GM21367 (cell line): ENCODE data around the gene IL17REL.
"Not testable (repeated sequence)": the region's sequence is repeated elsewhere in the genome, so short reads cannot be mapped to it uniquely, and the experiment has no call there.

Experiments
- ATAC-seq: cut with Tn5 transposase; IDR thresholded peaks from one replicate; pipeline ENCODE4 v1.9.1; 2021; ENCODE audit not compliant: unreplicated experiment

The IL17REL gene

GRCh38 chr22:49992921-49993648, 19.5 kb downstream of the IL17REL start:
- ATAC-seq, result no peak

GRCh38 chr22:49991907-49992533, 20.5 kb downstream of the IL17REL start:
- ATAC-seq, result no peak

- ATAC-seq, result no peak
Observed at GRCh38 chr22:49991167-49991566, 21.4 kb downstream of the IL17REL start.

- ATAC-seq, result not testable (repeated sequence)
Observed at GRCh38 chr22:49989826-49990225, 22.7 kb downstream of the IL17REL start.

- no peak for ATAC-seq
Observed at GRCh38 chr22:49986325-49986724, 26.2 kb downstream of the IL17REL start.

GRCh38 chr22:49983148-49984042, 29.2 kb downstream of the IL17REL start:
- ATAC-seq, result no peak

GRCh38 chr22:49981799-49982198, 30.8 kb downstream of the IL17REL start:
- not testable (repeated sequence) for ATAC-seq

- no peak for ATAC-seq
Observed at GRCh38 chr22:49979587-49980264, 32.8 kb downstream of the IL17REL start.

- no peak for ATAC-seq
Observed at GRCh38 chr22:49977578-49977977, 35.0 kb downstream of the IL17REL start.

GRCh38 chr22:49976439-49977175, 36.0 kb downstream of the IL17REL start:
- ATAC-seq, result no peak

GRCh38 chr22:49975543-49976389, 36.8 kb downstream of the IL17REL start:
- ATAC-seq, result no peak

- ATAC-seq, result no peak
Observed at GRCh38 chr22:49973018-49973961, 39.3 kb downstream of the IL17REL start.

GRCh38 chr22:49972163-49973017, 40.2 kb downstream of the IL17REL start:
- no peak for ATAC-seq

GRCh38 chr22:49971232-49972162, 41.1 kb downstream of the IL17REL start:
- peak; percentile 25 for ATAC-seq

GRCh38 chr22:49970528-49971231, 41.9 kb downstream of the IL17REL start:
- ATAC-seq, result peak; percentile 37
